Ovary (tissue), 9 donors: Measurements from ENCODE around the gene INPP5A. TPM values are rescaled to one million over a fixed set of nuclear protein-coding genes. Genes with fewer than 3 reads are reported as not detected.

Experiments used
- DNase-seq, 5 donors: peaks; one replicate each; pipeline ENCODE4 v3.0.0-alpha.2; 2019 to 2020
- H3K27ac ChIP-seq, 2 donors: fragments of 200-600 bp; one replicate each; pipeline versions ENCODE4 v1.5.1 to v1.8.0; 2019 to 2022
- H3K27me3 ChIP-seq: fragments of 200-600 bp; one replicate; pipeline ENCODE4 v1.8.0; 2022
- H3K36me3 ChIP-seq: fragments of 200-600 bp; sonication (generic); one replicate; pipeline ENCODE4 v1.5.1; 2019
- H3K4me1 ChIP-seq: one replicate; pipeline ENCODE4 v1.8.1; 2013; ENCODE audit warnings: mild to moderate bottlenecking, moderate library complexity; ENCODE audit not compliant: insufficient read depth
- H3K4me3 ChIP-seq: fragments of 200-600 bp; sonication (generic); one replicate; pipeline ENCODE4 v1.5.1; 2017
- H3K9me3 ChIP-seq, 2 donors: fragments of 200-600 bp in 1 of 2; sonication (generic) in 1 of 2; one replicate each; pipeline versions ENCODE4 v1.5.1 to v1.8.1; 2013 to 2019; ENCODE audit warnings: mild to moderate bottlenecking in 1 of 2, moderate library complexity in 1 of 2
- CTCF ChIP-seq, 3 donors: fragments of 450-650 bp in 2 of 3; fragments of 200-600 bp in 1 of 3; IDR thresholded peaks; one replicate each; pipeline versions ENCODE4 v1.5.1 to v1.8.0; 2016 to 2022; ENCODE audit warnings: antibody characterized with exemption in 3 of 3, mild to moderate bottlenecking in 1 of 3
- EP300 ChIP-seq: sonication (generic); formaldehyde crosslinking; IDR thresholded peaks from one replicate; pipeline ENCODE4 v1.6.1; 2017; ENCODE audit warnings: antibody characterized with exemption
- POLR2A ChIP-seq: fragments of 450-650 bp; IDR thresholded peaks from one replicate; pipeline ENCODE4 v1.6.1; 2017; ENCODE audit warnings: antibody characterized with exemption, mild to moderate bottlenecking, moderate library complexity
- WGBS, 3 donors: extraction: QIAGEN DNeasy Blood & Tissue Kit in 1 of 3; methylation state at CpG; one replicate each; pipeline versions ENCODE4 v1.1.5 to v1.1.7; 2013 to 2017; 5-methylcytosine and 5-hydroxymethylcytosine counted together
- intact Hi-C, 4 donors: fragments of 100-400 bp; cut with DNase I; formaldehyde crosslinking; loops; one replicate each; pipeline versions ENCODE4 v1.11.0 to v1.15.1; 2022 to 2023
- polyA plus RNA-seq, 2 donors: library from polyadenylated mRNA; stranded (reverse); fragments of 200-250 nt in 1 of 2; fragments of 350-450 nt in 1 of 2; fragmentation: Illumina TruSeq in 1 of 2; extraction: RNeasy Lipid Tissue Mini Kit (QIAGEN cat#74804) in 1 of 2; gene quantifications; one replicate each; pipeline ENCODE4 v1.2.3, GENCODE V29; 2013 to 2014
- total RNA-seq, 7 donors: library from RNA; depleted of rRNA in 2 of 7; stranded (reverse); fragments of >200 nt in 2 of 7; fragmentation: NEBNext Ultra II Directional in 3 of 7; extraction: Animal tissue kit (Norgen Biotek cat#: 25700) in 3 of 7; gene quantifications; one replicate each; pipeline versions ENCODE4 v1.1.0 to v1.2.4, GENCODE V29; 2016 to 2023
- donor health status: DM: no; HTN: no; CAD: no; lungs with moderate emphysema.
- donor health status: DM: no; HTN: no; CAD: no.
- donor health status: Bipolar disorder and iron deficiency.
- donor health status: DM: yes; HTN: yes; CAD: no.
- donor health status: DM: no; HTN: no; CAD: no.
- donor health status: DM: yes; HTN: yes; CAD: no.

The INPP5A gene
- total and polyA plus RNA-seq, 9 donors: 19.8 to 41.2 (median 35.3) TPM

- H3K9me3 ChIP-seq: no peaks in the 10 kb centered on the region
- peaks cover 3% of the 10 kb centered on the region for H3K4me1 ChIP-seq
- no peaks in the 10 kb centered on the region for H3K27me3 ChIP-seq
- intact Hi-C loops: loop anchor here in 1 of 4 donors (10.0 kb wide), 1 partner anchor 468 kb away; no protein-coding TSS in a partner anchor
- 78 to 85% (median 80%) methylated on average over 15 to 18 of the region's 18 CpGs for WGBS, 3 donors
- H3K4me3 ChIP-seq: no peak overlapping the region
- H3K36me3 ChIP-seq: no peaks in the 10 kb centered on the region
- TF ChIP-seq CTCF (IDR thresholded peaks at IDR 0.05) (no peak), POLR2A (no peak), EP300 (no peak)
- DNase-seq: peak in 1 of 5 donors; percentile 11
- H3K27ac ChIP-seq: no peak overlapping the region
Measured at GRCh38 chr10:132656283-132657126, 118.9 kb downstream of the INPP5A start.

- TF ChIP-seq POLR2A (no peak), CTCF (IDR thresholded peaks at IDR 0.05) (no peak), EP300 (no peak)
- H3K4me3 ChIP-seq: no peak overlapping the region
- WGBS, 3 donors: 89 to 92% (median 90%) methylated on average over 18 of the region's 18 CpGs
- H3K27me3 ChIP-seq: no peaks in the 10 kb centered on the region
- intact Hi-C loops: loop anchor here in 1 of 4 donors (10.0 kb wide), 1 partner anchor 468 kb away; no protein-coding TSS in a partner anchor
- H3K27ac ChIP-seq: no peak overlapping the region
- no peaks in the 10 kb centered on the region for H3K9me3 ChIP-seq
- no peak for DNase-seq
- peaks cover 3% of the 10 kb centered on the region for H3K4me1 ChIP-seq
- no peaks in the 10 kb centered on the region for H3K36me3 ChIP-seq
Measured at GRCh38 chr10:132657127-132657706, 119.6 kb downstream of the INPP5A start.

- 81 to 83% (median 83%) methylated on average over 16 of the region's 16 CpGs for WGBS, 3 donors
- DNase-seq: peak in 1 of 5 donors; percentile 0
- peaks cover 3% of the 10 kb centered on the region for H3K4me1 ChIP-seq
- no peak overlapping the region for H3K4me3 ChIP-seq
- intact Hi-C loops: loop anchor here in 1 of 4 donors (10.0 kb wide), 1 partner anchor 467 kb away; no protein-coding TSS in a partner anchor
- no peaks in the 10 kb centered on the region for H3K27me3 ChIP-seq
- H3K36me3 ChIP-seq: no peaks in the 10 kb centered on the region
- no peaks in the 10 kb centered on the region for H3K9me3 ChIP-seq
- no peak for TF ChIP-seq POLR2A
- TF ChIP-seq CTCF (IDR thresholded peaks at IDR 0.05): no peak
- TF ChIP-seq EP300: no peak
- no peak overlapping the region for H3K27ac ChIP-seq
Measured at GRCh38 chr10:132657748-132658147, 120.2 kb downstream of the INPP5A start.

GRCh38 chr10:132658546-132659205, 121.1 kb downstream of the INPP5A start:
- Histone ChIP-seq H3K4me1 (peaks cover 3% of the 10 kb centered on the region), H3K4me3 (no peak overlapping the region), H3K36me3 (no peaks in the 10 kb centered on the region), H3K9me3 (no peaks in the 10 kb centered on the region), H3K27me3 (no peaks in the 10 kb centered on the region), H3K27ac (no peak overlapping the region)
- WGBS, 3 donors: 92 to 93% (median 93%) methylated on average over 28 to 30 of the region's 30 CpGs
- peak in 1 of 5 donors; percentile 14 for DNase-seq
- intact Hi-C loops: loop anchor here in 1 of 4 donors (10.0 kb wide), 1 partner anchor 466 kb away; no protein-coding TSS in a partner anchor
- TF ChIP-seq CTCF (IDR thresholded peaks at IDR 0.05) (no peak), POLR2A (no peak), EP300 (no peak)
